Activated CD4-positive, alpha-beta memory T cell treated with anti-CD3 and anti-CD28 coated beads, Interleukin-2, amount 10 ng/mL, durations not matched to agents 7 days and 5 days (primary cell): ENCODE data around the gene PGAP3. TPM values are rescaled to one million over a fixed set of nuclear protein-coding genes. Genes with fewer than 3 reads are reported as not detected.

Source experiments
- CTCF ChIA-PET: fragments of 350-600 bp; sonication (Branson Sonifier 250); formaldehyde crosslinking; loops from one replicate; lab custom pipeline; 2021; ENCODE audit warnings: antibody characterized with exemption, inconsistent platforms; lab: Charles Lee
- POLR2A ChIA-PET: fragments of 350-600 bp; sonication (Branson Sonifier 250); formaldehyde crosslinking; loops from one replicate; lab custom pipeline; 2021; ENCODE audit warnings: antibody characterized with exemption; lab: Charles Lee
- DNase-seq: peaks from one replicate; pipeline ENCODE4 v3.0.0-alpha.2; 2020
- H3K27ac Mint-ChIP-seq: one replicate; pipeline ENCODE4 v1.8.0; 2021; ENCODE audit warnings: mild to moderate bottlenecking, mixed read lengths
- H3K27me3 Mint-ChIP-seq: one replicate; pipeline ENCODE4 v1.8.0; 2021; ENCODE audit warnings: mixed read lengths
- H3K36me3 Mint-ChIP-seq: one replicate; pipeline ENCODE4 v1.8.0; 2021; ENCODE audit warnings: low read depth, mixed read lengths
- H3K4me1 Mint-ChIP-seq: one replicate; pipeline ENCODE4 v1.8.0; 2021; ENCODE audit warnings: mixed read lengths
- H3K4me3 Mint-ChIP-seq: one replicate; pipeline ENCODE4 v1.8.0; 2021; ENCODE audit warnings: mild to moderate bottlenecking, mixed read lengths
- H3K9me3 Mint-ChIP-seq: one replicate; pipeline ENCODE4 v1.8.0; 2021; ENCODE audit warnings: mixed read lengths
- total RNA-seq, 2 experiments: library from RNA; stranded (reverse); gene quantifications; one replicate each; pipeline ENCODE4 v1.2.3, GENCODE V29; 2021

The PGAP3 gene
- total RNA-seq, 2 experiments from 2014 or later, result 14.0 to 14.2 TPM

DNA sequence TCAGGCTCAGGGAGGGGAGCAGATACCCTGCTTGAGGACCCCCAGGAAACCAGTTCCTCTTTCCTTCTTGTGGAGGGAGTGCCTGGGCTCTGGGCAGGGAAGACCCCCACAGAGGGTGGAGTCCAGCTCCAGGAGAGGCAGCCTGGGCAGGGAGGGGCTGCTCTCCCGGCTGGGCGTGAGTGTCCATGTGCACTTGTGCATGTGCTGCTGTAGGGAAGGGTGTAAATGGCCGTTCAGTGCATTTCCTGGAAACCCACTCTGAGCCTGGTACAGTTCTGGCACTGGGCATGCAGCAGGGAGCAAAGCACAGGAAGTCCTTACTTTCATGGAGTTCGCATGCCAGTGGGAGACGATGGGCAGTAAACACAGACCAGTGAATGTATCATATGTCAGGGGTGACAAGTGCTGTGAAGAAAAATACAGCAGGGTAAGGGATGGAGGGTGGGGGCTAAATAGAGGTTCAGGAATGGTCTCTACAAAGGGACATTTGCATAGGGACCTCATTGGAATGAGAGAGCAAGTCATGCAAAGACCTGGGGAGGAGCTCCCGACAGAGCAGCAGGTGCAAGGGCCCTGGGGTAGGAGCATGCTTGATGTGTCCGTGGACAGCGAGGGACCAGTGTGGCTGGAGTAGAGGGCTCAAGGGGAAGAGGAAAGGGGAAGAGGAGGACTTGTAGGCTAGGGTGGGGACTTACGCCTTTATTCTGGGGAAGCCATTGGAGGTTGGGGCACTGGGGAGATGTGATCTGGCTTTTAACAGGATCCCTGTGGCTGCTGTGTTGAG, 45.4 kb downstream of the PGAP3 start:
- H3K27me3 Mint-ChIP-seq, result no peaks in the 10 kb centered on the region
- POLR2A ChIA-PET, result no interaction called here
- peaks cover 53% of the 10 kb centered on the region for H3K4me1 Mint-ChIP-seq
- H3K36me3 Mint-ChIP-seq, result no peaks in the 10 kb centered on the region
- H3K4me3 Mint-ChIP-seq, result no peak overlapping the region
- H3K27ac Mint-ChIP-seq, result no peak overlapping the region
- CTCF ChIA-PET, result interaction anchor here (1.5 to 2.9 kb wide), 2 partner anchors 8 to 12 kb away, joined by 5 to 18 read pairs; no protein-coding TSS in a partner anchor
- no peak for DNase-seq
- no peaks in the 10 kb centered on the region for H3K9me3 Mint-ChIP-seq

DNA sequence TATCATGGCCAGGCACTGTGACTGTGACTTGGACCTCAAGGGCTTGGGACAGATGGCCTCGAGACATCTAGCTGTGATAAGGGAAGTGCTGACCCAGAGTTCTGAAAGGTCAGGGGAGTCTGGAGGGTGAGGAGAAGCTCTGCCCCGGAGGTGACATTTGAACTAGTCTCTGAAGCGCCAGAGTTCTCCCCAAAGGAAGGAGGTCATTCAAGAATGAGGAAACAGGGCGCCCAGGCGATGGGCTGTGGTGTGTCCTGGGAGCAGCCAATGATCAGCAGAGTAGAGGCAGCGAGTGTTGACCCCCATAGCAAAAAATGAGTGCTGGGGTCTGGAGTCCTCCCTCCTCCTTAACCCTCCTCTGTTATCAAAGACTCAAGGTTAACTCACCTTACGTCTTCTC, 46.0 kb downstream of the PGAP3 start:
- H3K27me3 Mint-ChIP-seq, result no peaks in the 10 kb centered on the region
- POLR2A ChIA-PET, result interaction anchor here (0.9 kb wide), 1 partner anchor 46 kb away, joined by 3 read pairs; the partner anchor contains the start of gene PGAP3

DNA sequence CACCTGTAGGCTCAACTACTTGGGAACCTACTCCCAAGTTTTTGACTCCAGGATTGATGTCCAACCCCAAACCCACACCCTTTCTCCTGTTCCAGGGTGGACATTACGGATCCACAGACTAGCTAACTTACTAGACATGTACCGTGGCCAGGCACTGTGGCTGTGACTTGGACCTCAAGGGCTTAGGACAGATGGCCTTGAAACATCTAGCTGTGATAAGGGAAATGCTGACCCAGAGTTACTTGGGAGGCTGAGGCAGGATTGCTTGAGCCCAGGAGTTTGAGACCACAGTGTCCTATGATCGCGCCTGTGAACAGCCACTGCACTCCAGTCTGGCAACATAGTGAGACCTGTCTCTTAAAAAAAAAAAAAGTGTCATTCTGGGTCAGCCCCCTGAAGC, 46.8 kb downstream of the PGAP3 start:
- no peaks in the 10 kb centered on the region for H3K9me3 Mint-ChIP-seq
- H3K27ac Mint-ChIP-seq, result no peak overlapping the region
- ChIA-PET POLR2A (interaction anchor here (0.9 kb wide), 1 partner anchor 47 kb away, joined by 3 read pairs; the partner anchor contains the start of gene PGAP3), CTCF (interaction anchor here (0.7 to 1.6 kb wide), 5 partner anchors 10 to 20 kb away, joined by 3 to 7 read pairs (median 3); no protein-coding TSS in a partner anchor)
- no peaks in the 10 kb centered on the region for H3K36me3 Mint-ChIP-seq
- peaks cover 62% of the 10 kb centered on the region for H3K4me1 Mint-ChIP-seq
- no peaks in the 10 kb centered on the region for H3K27me3 Mint-ChIP-seq
- DNase-seq, result no peak
- no peak overlapping the region for H3K4me3 Mint-ChIP-seq

More for the DNA sequence above, 46.0 kb downstream of the PGAP3 start:
- no peak overlapping the region for H3K27ac Mint-ChIP-seq
- H3K9me3 Mint-ChIP-seq, result no peaks in the 10 kb centered on the region
- H3K4me3 Mint-ChIP-seq, result no peak overlapping the region
- no peak for DNase-seq
- CTCF ChIA-PET, result interaction anchor here (0.7 to 0.9 kb wide), 2 partner anchors 9 to 18 kb away, joined by 3 read pairs; no protein-coding TSS in a partner anchor
- no peaks in the 10 kb centered on the region for H3K36me3 Mint-ChIP-seq
- peaks cover 54% of the 10 kb centered on the region for H3K4me1 Mint-ChIP-seq

DNA sequence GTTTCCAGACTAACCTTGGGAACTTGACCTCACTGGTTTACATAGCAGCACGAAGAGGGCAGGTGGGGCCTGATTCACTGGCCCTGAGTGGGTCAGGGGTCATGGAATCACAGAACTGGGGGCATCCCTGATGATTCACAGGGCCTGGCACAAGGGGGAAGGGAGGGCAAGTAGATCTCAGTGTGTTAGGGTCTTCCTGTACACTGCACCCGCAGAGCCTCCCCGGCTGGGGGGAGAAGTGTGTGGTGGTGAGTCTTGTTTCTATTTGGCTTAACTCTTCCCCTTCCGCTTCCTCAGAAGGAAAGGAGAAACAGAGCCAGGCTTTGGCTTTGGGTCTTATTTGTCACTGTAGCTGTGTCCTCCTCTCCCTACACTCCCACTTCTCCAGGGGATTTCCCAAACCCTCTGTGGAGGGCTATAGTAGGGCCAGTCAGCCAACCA, 47.2 kb downstream of the PGAP3 start:
- H3K4me1 Mint-ChIP-seq, result peaks cover 65% of the 10 kb centered on the region
- POLR2A ChIA-PET, result no interaction called here

DNA sequence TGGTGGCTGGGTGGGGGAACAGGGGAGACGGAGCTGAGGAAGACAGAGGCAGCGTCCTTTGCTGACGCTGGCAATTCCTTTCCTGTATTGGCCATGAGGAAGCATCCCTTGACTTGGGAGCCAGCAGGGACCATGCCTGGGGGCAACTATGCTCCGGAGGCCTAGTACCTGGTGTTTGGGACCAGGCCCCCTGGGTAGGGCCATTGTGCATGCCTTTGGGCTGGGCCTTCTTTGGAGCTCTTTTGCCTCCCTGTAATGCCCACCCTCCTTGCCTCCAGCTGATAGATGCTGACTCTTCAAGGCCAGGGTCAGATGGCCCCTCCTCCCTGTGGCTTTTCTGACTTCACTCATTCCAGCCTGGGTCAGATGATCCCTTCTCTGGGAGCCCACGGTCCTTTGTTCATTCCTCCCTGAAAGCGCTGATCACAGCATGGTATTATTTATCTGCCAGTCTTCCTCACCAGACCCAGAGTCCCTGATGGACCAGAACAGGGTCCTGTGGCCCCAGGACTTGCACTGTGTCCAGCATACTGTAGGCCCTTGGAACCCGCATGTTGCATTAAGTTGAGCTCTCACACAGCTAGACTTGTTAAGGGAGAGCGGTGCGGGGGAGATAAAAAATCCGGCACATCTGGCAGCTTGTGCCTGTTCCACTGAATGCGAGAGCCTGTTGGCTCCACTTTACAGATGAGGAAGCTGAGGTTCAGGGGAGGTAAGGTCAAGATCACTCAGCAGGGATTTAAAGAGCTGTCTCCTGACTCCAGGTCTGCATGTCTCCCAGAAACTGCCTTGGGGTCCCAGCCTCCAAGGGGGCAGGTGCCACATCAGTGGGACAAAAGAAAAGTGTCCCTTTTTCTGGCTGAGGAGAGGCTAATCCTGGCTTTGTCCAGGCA, 48.0 kb downstream of the PGAP3 start:
- no peaks in the 10 kb centered on the region for H3K9me3 Mint-ChIP-seq
- POLR2A ChIA-PET, result no interaction called here
- no peaks in the 10 kb centered on the region for H3K27me3 Mint-ChIP-seq
- CTCF ChIA-PET, result interaction anchor here (1.3 to 9.1 kb wide), 5 partner anchors 14 to 91 kb away, joined by 3 to 151 read pairs (median 5); partner anchors contain the start of gene PPP1R1B
- no peaks in the 10 kb centered on the region for H3K36me3 Mint-ChIP-seq
- H3K4me3 Mint-ChIP-seq, result no peak overlapping the region
- peaks cover 65% of the 10 kb centered on the region for H3K4me1 Mint-ChIP-seq
- no peak for DNase-seq
- H3K27ac Mint-ChIP-seq, result no peak overlapping the region

More for the DNA sequence above, 47.2 kb downstream of the PGAP3 start:
- Mint-ChIP-seq H3K36me3 (no peaks in the 10 kb centered on the region), H3K27me3 (no peaks in the 10 kb centered on the region), H3K9me3 (no peaks in the 10 kb centered on the region), H3K27ac (no peak overlapping the region), H3K4me3 (no peak overlapping the region)
- DNase-seq, result no peak
- CTCF ChIA-PET, result interaction anchor here (1.1 to 1.6 kb wide), 4 partner anchors 13 to 28 kb away, joined by 3 to 7 read pairs (median 4); no protein-coding TSS in a partner anchor

DNA sequence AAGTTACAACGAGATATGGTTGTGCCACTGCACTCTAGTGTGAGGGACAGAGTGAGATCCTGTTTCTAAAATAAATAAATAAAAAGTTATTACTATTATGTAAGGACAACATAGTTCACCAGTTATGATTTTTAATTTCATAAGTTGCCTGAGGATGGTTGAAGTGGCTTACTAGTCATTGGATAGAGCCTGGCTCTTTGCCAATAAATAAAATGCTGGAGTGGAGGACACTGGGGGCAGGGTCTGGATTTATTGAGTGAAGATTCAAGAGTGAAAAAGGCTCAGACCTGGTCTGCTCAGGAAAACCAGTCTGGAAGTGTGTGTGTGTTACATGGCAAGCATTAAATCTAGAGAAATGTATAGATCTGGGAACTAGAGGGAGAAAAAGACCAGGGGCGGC, 48.8 kb downstream of the PGAP3 start:
- no peak for DNase-seq
- no peaks in the 10 kb centered on the region for H3K9me3 Mint-ChIP-seq
- H3K4me1 Mint-ChIP-seq, result peaks cover 67% of the 10 kb centered on the region
- CTCF ChIA-PET, result interaction anchor here (1.3 to 9.1 kb wide), 6 partner anchors 13 to 92 kb away, joined by 5 to 151 read pairs (median 7); partner anchors contain the start of gene PPP1R1B
- H3K4me3 Mint-ChIP-seq, result no peak overlapping the region
- POLR2A ChIA-PET, result interaction anchor here (2.0 kb wide), 1 partner anchor 116 kb away, joined by 5 read pairs; no protein-coding TSS in a partner anchor
- H3K36me3 Mint-ChIP-seq, result no peaks in the 10 kb centered on the region
- no peaks in the 10 kb centered on the region for H3K27me3 Mint-ChIP-seq
- no peak overlapping the region for H3K27ac Mint-ChIP-seq

DNA sequence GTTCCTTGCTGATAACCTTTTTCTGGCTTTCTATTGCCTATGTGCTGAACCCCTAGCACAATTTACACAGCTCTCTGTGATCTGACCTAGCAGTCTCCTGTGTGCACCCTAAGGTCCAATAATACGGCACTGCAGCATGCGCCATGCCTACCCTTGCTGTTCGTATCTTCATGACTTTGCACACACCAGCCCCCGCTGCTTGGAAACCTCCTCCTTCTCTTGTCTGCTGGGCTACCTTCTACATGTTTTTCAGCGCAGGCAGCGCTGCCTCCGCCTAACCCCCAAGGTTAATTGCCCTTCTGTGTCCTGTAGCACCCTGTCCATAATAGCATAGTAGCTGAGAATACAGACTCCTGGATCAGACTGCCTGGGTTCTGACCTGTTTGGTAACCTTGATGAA, 49.5 kb downstream of the PGAP3 start:
- Mint-ChIP-seq H3K36me3 (no peaks in the 10 kb centered on the region), H3K27ac (peak overlapping the region; percentile 70), H3K9me3 (no peaks in the 10 kb centered on the region), H3K4me3 (peak overlapping the region; percentile 88), H3K27me3 (no peaks in the 10 kb centered on the region), H3K4me1 (peaks cover 60% of the 10 kb centered on the region)
- no peak for DNase-seq
- ChIA-PET CTCF (interaction anchor here (0.9 to 9.1 kb wide), 7 partner anchors 12 to 91 kb away, joined by 3 to 151 read pairs (median 6); partner anchors contain the start of gene PPP1R1B), POLR2A (interaction anchor here (1.0 to 2.0 kb wide), 7 partner anchors 11 to 289 kb away, joined by 3 to 7 read pairs (median 4); partner anchors contain the start of genes CDK12, LRRC3C, ORMDL3 and PGAP3)

DNA sequence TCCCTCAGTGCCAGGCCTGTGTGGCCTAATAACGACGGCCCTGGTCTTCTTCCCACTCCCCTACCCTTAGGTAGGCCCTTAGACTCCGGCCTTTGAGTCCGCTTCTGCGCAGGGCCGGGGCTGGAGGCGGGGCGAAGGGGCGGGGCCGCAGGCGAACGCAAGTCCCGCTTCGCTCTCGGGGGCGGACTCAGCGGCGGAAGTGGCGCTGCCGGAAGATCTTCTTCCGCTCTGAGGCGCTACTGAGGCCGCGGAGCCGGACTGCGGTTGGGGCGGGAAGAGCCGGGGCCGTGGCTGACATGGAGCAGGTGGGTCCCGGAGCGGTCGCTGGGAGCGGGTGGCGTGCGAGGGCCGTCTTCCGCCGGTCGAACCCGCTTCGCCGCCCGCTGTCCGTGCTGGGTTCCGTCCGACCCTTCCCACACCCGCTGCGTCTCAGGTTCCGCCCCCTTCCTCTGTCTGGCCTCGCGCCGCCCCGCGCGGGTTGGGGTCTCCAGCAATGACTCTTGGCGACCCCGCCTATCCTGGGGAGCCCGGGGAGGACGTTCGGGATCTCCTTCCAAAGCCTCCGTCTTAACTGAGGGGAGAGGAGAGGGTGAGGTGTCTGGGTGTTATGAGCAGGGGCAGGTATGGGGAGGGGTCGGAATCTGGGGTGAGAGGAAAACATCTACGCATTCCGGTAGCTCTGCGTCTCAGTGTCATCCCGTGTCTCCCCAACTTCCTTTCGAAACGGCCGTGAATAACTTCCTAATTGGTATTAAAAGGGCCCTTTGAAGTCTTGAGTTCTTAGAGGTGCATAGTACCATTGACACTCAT, 50.7 kb downstream of the PGAP3 start, which contains the start of gene STARD3:
Gene STARD3 (plus strand): TSS at position 218 of the 810 bp plus-strand sequence. CDS start 16,388 bp downstream, outside the sequence.
- peak within 1 kb of the TSS; percentile 88 for H3K4me3 Mint-ChIP-seq
- H3K9me3 Mint-ChIP-seq, result no peaks in the 10 kb centered on the region
- ChIA-PET POLR2A (interaction anchor here (0.7 to 2.0 kb wide), 10 partner anchors 9 to 290 kb away, joined by 3 to 7 read pairs (median 3); partner anchors contain the start of genes CDK12, LRRC3C, ORMDL3 and PGAP3), CTCF (interaction anchor here (0.8 to 9.1 kb wide), 6 partner anchors 13 to 34 kb away, joined by 3 to 151 read pairs (median 4); partner anchors contain the start of gene PPP1R1B)
- H3K27me3 Mint-ChIP-seq, result no peaks in the 10 kb centered on the region
- DNase-seq, result peak; percentile 93
- peaks cover 50% of the 10 kb centered on the region for H3K4me1 Mint-ChIP-seq
- H3K36me3 Mint-ChIP-seq, result no peaks in the 10 kb centered on the region
- peak within 1 kb of the TSS; percentile 70 for H3K27ac Mint-ChIP-seq

DNA sequence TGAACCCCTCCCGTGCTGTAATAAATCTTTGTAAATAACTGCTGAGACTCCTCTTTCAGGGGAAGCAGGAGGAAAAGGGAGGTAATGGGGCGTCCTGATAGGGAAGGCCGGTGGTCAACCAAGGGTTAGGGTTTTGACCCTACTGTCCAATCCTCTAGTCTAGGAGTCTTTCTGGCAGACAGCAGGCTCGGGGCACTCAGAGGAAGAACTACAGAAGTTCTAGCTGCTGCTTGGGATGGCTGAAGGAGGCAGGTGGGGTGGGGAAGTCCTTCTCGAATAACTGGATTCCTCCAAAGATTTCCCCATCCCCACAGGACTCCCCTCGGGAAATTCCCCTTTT, 51.3 kb downstream of the PGAP3 start:
- H3K27ac Mint-ChIP-seq, result peak overlapping the region; percentile 70
- H3K36me3 Mint-ChIP-seq, result no peaks in the 10 kb centered on the region
- DNase-seq, result no peak
- peaks cover 4% of the 10 kb centered on the region for H3K27me3 Mint-ChIP-seq
- peak overlapping the region; percentile 88 for H3K4me3 Mint-ChIP-seq
- no peaks in the 10 kb centered on the region for H3K9me3 Mint-ChIP-seq
- POLR2A ChIA-PET, result interaction anchor here (0.7 kb wide), 1 partner anchor 51 kb away, joined by 3 read pairs; the partner anchor contains the start of gene PGAP3
- peaks cover 46% of the 10 kb centered on the region for H3K4me1 Mint-ChIP-seq
- CTCF ChIA-PET, result interaction anchor here (9.1 kb wide), 1 partner anchor 14 kb away, joined by 151 read pairs; the partner anchor contains the start of gene PPP1R1B

DNA sequence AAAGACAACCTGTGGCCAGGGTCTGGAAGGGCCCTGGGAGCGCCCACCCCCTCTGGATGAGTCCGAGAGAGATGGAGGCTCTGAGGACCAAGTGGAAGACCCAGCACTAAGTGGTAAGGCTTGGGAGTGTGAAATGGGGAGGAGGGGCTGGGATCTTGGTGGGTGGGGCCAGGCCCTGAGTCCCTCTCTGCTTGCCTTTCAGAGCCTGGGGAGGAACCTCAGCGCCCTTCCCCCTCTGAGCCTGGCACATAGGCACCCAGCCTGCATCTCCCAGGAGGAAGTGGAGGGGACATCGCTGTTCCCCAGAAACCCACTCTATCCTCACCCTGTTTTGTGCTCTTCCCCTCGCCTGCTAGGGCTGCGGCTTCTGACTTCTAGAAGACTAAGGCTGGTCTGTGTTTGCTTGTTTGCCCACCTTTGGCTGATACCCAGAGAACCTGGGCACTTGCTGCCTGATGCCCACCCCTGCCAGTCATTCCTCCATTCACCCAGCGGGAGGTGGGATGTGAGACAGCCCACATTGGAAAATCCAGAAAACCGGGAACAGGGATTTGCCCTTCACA, 52.2 kb downstream of the PGAP3 start:
- Mint-ChIP-seq H3K27ac (no peak overlapping the region), H3K36me3 (no peaks in the 10 kb centered on the region), H3K4me1 (peaks cover 48% of the 10 kb centered on the region), H3K4me3 (no peak overlapping the region), H3K27me3 (peaks cover 10% of the 10 kb centered on the region), H3K9me3 (no peaks in the 10 kb centered on the region)
- CTCF ChIA-PET, result interaction anchor here (0.6 to 9.1 kb wide), 9 partner anchors 8 to 153 kb away, joined by 3 to 151 read pairs (median 4); partner anchors contain the start of gene PPP1R1B
- DNase-seq, result no peak
- POLR2A ChIA-PET, result no interaction called here

DNA sequence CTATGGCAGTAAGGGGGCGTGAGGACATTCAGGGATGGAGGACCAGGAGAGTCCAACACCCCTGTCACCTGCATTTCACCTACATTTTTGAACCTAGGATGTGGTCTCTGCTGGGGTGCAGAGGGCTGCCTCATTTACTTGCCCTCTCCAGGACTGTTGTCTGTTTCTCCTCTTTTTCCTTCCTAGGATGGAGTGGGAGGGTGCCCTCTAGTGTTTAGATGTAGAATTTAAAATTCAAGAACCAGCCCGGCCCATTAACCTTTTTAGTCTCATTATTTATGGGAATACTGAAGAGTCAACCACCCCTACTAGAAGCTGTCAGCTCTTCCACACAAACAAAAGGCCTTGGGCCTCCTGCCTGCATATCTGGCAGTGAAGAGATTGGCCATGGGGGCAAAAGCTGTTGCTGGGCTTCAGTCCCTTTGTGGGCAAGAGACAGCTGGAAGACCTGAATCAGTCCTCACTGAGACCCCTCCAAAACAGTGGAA, 53.4 kb downstream of the PGAP3 start:
- Mint-ChIP-seq H3K36me3 (no peaks in the 10 kb centered on the region), H3K4me1 (peaks cover 40% of the 10 kb centered on the region), H3K27ac (no peak overlapping the region), H3K27me3 (peaks cover 14% of the 10 kb centered on the region), H3K4me3 (no peak overlapping the region), H3K9me3 (no peaks in the 10 kb centered on the region)
- ChIA-PET POLR2A (interaction anchor here (0.8 to 1.0 kb wide), 2 partner anchors 11 to 182 kb away, joined by 4 to 7 read pairs; no protein-coding TSS in a partner anchor), CTCF (interaction anchor here (0.9 to 9.1 kb wide), 12 partner anchors 9 to 425 kb away, joined by 3 to 151 read pairs (median 4); partner anchors contain the start of genes PPP1R1B and PSMD3)
- no peak for DNase-seq
